T1000 (cell line): ENCODE data around the gene GIMD1.

Experiments
- DNase-seq: peaks from one replicate; lab custom pipeline; 2025; ENCODE audit warnings: mixed read lengths; lab: John Stamatoyannopoulos, UW

Gene GIMD1

DNA sequence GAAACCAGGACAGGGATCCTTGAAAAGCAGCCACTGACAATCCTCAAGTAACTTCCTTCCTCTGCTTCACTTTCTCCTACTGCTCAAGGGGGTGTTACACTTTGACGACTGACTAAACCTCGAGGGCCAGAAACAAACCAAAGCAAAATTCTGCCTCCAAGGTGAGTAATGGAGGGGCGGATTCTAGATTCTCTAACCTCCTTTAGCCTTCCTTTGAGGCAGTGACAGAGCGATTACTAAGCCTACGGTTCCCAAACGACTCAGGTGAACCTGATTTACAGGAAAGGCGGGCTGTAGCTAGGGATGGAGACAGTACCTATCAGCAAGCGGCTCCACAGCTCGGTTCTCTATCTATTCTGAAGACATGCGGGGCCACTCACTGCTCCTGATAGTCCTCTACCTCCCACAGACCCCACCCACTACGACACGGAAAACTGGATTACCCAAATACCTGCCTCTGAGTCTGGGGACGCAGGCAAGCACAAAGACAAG lies 53.1 kb downstream of the GIMD1 start:
- DNase-seq, result no peak

DNA sequence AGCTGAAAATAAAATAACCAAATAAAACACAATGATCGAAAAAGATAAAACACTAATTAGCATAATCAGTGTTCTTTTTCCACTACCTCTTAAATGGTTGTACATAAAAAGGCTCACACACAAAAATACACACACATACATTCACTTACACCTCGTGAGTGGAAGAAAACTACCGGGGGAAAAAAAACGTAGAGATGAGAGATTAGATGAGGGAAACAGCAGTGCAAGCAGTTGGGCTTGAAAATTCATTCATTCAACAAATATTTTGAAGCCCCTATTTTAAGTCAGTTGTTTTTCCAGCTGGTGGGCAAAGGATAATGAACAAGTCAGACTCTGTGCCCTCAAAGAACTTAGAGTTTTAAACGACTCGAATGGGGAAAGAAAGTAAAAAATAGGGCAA lies 53.6 kb downstream of the GIMD1 start:
- no peak for DNase-seq

GRCh38 chr4:106312997-106313522 lies 55.5 kb downstream of the GIMD1 start:
- DNase-seq, result no peak

DNA sequence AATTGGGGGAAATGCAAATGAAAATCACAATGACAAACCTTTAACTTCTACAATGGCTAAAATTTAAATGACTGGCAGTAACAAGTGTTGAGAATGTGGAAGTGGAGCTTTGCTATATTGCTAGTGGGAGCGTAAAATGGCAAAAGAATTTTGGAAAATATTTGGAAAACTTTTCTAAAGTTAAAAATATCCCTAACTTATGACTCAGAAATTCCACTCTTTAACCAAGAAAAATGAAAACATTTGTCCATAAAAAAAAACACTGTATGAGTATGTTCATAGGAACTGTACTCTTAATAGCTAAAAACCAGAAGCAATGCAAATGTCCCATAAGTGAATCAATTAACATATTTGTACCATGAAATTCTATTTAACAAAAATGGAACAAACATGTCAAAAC lies 56.2 kb downstream of the GIMD1 start:
- no peak for DNase-seq
